HEK293T (cell line): ENCODE data around the gene MAZ.
A peak's percentile ranks its signal among the peaks of the same experiment; 100 is the strongest.
"Not testable (repeated sequence)": the region's sequence is repeated elsewhere in the genome, so short reads cannot be mapped to it uniquely, and the experiment has no call there.

Experiments
- CTCF ChIA-PET: fragments of 350-600 bp; formaldehyde crosslinking; extraction: SDS; loops from one replicate; lab custom pipeline; 2021; ENCODE audit warnings: antibody characterized with exemption, inconsistent platforms; lab: Yijun Ruan, JAX
- POLR2A ChIA-PET: fragments of 350-600 bp; formaldehyde crosslinking; extraction: SDS; loops from one replicate; lab custom pipeline; 2020; ENCODE audit warnings: antibody characterized with exemption, inconsistent platforms; lab: Yijun Ruan, JAX
- DNase-seq: peaks from one replicate; pipeline ENCODE4 v3.0.0; 2012; ENCODE audit warnings: mixed read lengths; ENCODE audit errors: extremely low spot score
- ARNT ChIP-seq: fragments of 450-650 bp; IDR thresholded peaks from 2 replicates; pipeline ENCODE4 v1.6.1; 2017; ENCODE audit warnings: mild to moderate bottlenecking
- BHLHE40 ChIP-seq: fragments of 450-650 bp; IDR thresholded peaks from 2 replicates; pipeline ENCODE4 v1.6.1; 2016; ENCODE audit warnings: mild to moderate bottlenecking, moderate library complexity, borderline replicate concordance
- CTBP1 ChIP-seq: fragments of 450-650 bp; IDR thresholded peaks from 2 replicates; pipeline ENCODE4 v1.6.1; 2016; ENCODE audit warnings: borderline replicate concordance
- ELF4 ChIP-seq: fragments of 450-650 bp; IDR thresholded peaks from 2 replicates; pipeline ENCODE4 v1.6.1; 2017; ENCODE audit warnings: antibody characterized with exemption
- FOXA1 ChIP-seq: fragments of 450-650 bp; IDR thresholded peaks from 2 replicates; pipeline ENCODE4 v1.6.1; 2016; ENCODE audit warnings: mild to moderate bottlenecking
- FOXK2 ChIP-seq: fragments of 450-650 bp; IDR thresholded peaks from 2 replicates; pipeline ENCODE4 v1.6.1; 2016; ENCODE audit warnings: mild to moderate bottlenecking
- FOXM1 ChIP-seq: fragments of 450-650 bp; IDR thresholded peaks from 2 replicates; pipeline ENCODE4 v1.6.1; 2017; ENCODE audit warnings: mild to moderate bottlenecking, borderline replicate concordance
- HDGF ChIP-seq: fragments of 450-650 bp; IDR thresholded peaks from 2 replicates; pipeline ENCODE4 v1.6.1; 2017; ENCODE audit warnings: antibody characterized with exemption, borderline replicate concordance
- L3MBTL2 ChIP-seq: fragments of 450-650 bp; conservative IDR thresholded peaks from 2 replicates; pipeline ENCODE4 v1.6.1; 2016; ENCODE audit warnings: mild to moderate bottlenecking
- LEF1 ChIP-seq: fragments of 450-650 bp; IDR thresholded peaks from 2 replicates; pipeline ENCODE4 v1.6.1; 2017; ENCODE audit warnings: mild to moderate bottlenecking, borderline replicate concordance
- NFRKB ChIP-seq: fragments of 450-650 bp; IDR thresholded peaks from 2 replicates; pipeline ENCODE4 v1.6.1; 2016; ENCODE audit warnings: mild to moderate bottlenecking, moderate library complexity
- SP1 ChIP-seq: fragments of 450-650 bp; IDR thresholded peaks from 2 replicates; pipeline ENCODE4 v1.6.1; 2017
- SUZ12 ChIP-seq: fragments of 450-650 bp; IDR thresholded peaks from 2 replicates; pipeline ENCODE4 v1.6.1; 2016; ENCODE audit warnings: mild to moderate bottlenecking
- TARDBP ChIP-seq: fragments of 450-650 bp; IDR thresholded peaks from 2 replicates; pipeline ENCODE4 v1.6.1; 2016
- ZNF384 ChIP-seq: fragments of 450-650 bp; IDR thresholded peaks from 2 replicates; pipeline ENCODE4 v1.6.1; 2016
- TF ChIP-seq, protein P1 (sequence below): fragments of 450-650 bp; IDR thresholded peaks from 2 replicates; pipeline ENCODE4 v1.6.1; 2016

MAZ gene

DNA sequence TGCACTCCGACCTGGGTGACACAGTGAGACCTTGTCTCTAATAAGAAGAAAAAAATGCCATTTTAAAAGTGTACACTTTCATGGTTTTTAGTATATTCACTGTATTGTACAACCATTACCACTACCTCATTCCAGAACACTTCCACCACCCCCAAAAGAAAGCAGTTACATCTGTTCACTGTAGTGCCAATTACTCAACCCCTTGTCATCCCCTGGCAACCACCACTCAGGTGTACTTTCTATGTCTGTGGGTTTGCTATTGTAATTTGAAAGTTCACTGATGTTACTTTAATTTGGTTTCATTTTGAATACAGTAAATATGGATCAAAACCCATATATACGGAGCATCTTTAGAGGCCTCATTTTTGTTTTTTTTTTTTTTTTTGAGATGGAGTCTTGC lies 22.2 kb upstream of the MAZ start:
- TF ChIP-seq NFRKB (no peak), HDGF (no peak), CTBP1 (no peak), BHLHE40 (no peak), SUZ12 (no peak)
- DNase-seq: no peak
- ChIA-PET POLR2A (no interaction called here), CTCF (interaction anchor here (0.6 to 1.2 kb wide), 2 partner anchors 55 to 174 kb away, joined by 3 to 4 read pairs; no protein-coding TSS in a partner anchor)

GRCh38 chr16:29784901-29785500 lies 21.3 kb upstream of the MAZ start:
- TF ChIP-seq ELF4 (no peak), LEF1 (no peak), SUZ12 (no peak)
- CTCF ChIA-PET: interaction anchor here (0.8 to 1.0 kb wide), 2 partner anchors 44 to 64 kb away, joined by 3 to 4 read pairs; no protein-coding TSS in a partner anchor
- POLR2A ChIA-PET: no interaction called here
- DNase-seq: no peak

DNA sequence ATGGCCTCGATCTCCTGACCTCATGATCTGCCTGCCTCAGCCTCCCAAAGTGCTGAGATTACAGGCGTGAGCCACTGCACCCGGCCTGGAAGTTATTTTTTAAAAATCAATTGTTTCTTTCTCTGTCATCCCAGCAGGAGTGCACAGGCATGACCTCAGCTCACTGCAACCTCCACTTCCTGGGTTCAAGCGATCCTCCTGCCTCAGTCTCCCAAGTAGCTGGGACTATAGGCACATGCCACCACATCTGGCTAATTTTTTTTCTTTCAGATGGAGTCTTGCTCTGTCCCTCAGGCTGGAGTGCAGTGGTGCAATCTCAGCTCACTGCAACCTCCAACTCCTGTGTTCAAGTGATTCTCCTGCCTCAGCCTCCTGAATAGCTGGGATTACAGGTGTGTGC lies 19.2 kb upstream of the MAZ start:
- CTCF ChIA-PET, POLR2A ChIA-PET, DNase-seq: not testable (repeated sequence)

DNA sequence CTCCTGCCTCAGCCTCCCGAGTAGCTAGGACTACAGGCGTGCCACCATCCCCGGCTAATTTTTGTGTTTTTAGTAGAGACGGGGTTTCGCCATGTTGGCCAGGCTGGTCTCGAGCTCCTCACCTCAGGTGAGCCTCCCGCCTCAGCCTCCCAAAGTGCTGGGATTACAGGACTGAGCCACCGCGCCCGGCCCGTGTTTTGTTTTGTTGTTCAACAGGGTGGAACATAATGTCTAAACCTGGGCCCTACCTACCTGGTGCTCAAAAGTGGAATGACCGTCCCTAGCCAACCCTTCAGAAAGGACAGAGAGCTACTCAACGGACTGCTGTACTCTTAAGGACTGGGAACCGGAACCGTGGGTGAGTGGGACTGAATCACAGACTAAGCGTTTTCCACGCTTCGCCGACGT lies 16.6 kb upstream of the MAZ start:
- CTCF ChIA-PET: interaction anchor here (0.7 to 1.7 kb wide), 9 partner anchors 12 to 242 kb away, joined by 3 to 6 read pairs (median 3); partner anchors contain the start of gene PAGR1
- TF ChIP-seq, protein P1, sequence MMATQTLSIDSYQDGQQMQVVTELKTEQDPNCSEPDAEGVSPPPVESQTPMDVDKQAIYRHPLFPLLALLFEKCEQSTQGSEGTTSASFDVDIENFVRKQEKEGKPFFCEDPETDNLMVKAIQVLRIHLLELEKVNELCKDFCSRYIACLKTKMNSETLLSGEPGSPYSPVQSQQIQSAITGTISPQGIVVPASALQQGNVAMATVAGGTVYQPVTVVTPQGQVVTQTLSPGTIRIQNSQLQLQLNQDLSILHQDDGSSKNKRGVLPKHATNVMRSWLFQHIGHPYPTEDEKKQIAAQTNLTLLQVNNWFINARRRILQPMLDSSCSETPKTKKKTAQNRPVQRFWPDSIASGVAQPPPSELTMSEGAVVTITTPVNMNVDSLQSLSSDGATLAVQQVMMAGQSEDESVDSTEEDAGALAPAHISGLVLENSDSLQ: no peak
- TF ChIP-seq CTBP1: no peak
- TF ChIP-seq LEF1: no peak
- TF ChIP-seq FOXM1: no peak
- TF ChIP-seq TARDBP: no peak
- no peak for TF ChIP-seq HDGF
- no peak for DNase-seq
- POLR2A ChIA-PET: interaction anchor here (0.7 to 6.8 kb wide), 29 partner anchors 10 to 229 kb away, joined by 3 to 92 read pairs (median 4); partner anchors contain the start of genes MAZ, MVP, PAGR1 and PRRT2

DNA sequence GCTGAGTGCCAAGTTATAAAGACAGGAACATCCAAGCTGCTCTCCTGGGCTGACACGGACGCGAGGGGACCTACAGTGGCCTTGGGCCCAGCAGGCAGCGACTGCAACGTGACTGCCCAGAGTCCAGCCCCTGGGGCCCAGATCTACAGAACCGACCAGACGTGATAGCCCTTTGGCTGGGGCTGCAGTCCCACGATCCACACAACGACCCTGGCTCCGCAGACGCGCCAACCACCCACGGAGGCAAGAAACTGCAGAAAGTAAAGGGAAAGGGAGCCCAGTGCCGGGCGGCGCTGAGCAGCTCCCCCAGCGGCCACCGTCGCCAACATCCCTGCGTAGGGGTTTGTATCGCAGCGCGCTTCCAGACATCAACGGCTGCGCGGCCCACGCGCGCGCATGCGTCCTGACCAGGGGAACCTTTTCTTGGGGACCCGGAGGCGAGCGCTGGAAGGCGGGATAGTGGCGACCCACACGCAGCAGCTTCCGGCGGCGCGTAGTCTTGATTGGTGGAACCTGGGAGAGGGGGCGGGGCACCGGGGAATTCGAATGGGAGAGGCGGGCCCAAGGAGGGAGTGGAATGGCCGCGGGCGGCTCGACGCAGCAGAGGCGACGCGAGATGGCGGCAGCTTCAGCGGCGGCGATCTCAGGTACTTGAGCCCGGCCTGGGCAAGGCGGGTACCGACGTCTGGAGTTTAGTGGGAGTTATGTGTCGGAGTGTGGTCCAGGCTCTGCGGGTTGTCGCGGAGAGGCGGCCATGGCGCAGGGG lies 16.0 kb upstream of the MAZ start, which contains the start of gene KIF22:
TSS of gene KIF22 (plus strand) at position 569 of the 766 bp plus-strand sequence. CDS start at position 578, 9 bp downstream.
- TF ChIP-seq FOXK2 (no peak), NFRKB (peak; percentile 21; the same call in 1 of the 2 replicates), ELF4 (peak; percentile 26; the same call in 1 of the 2 replicates), ZNF384 (no peak), CTBP1 (peak; percentile 69), L3MBTL2 (peak; percentile 50), TARDBP (peak; percentile 78)
- ChIA-PET CTCF (interaction anchor here (0.6 to 1.7 kb wide), 12 partner anchors 11 to 241 kb away, joined by 3 to 6 read pairs (median 3); partner anchors contain the start of gene PAGR1), POLR2A (interaction anchor here (0.7 to 6.8 kb wide), 29 partner anchors 11 to 229 kb away, joined by 3 to 92 read pairs (median 4); partner anchors contain the start of genes MAZ, MVP, PAGR1 and PRRT2)
- peak; percentile 99 for DNase-seq

DNA sequence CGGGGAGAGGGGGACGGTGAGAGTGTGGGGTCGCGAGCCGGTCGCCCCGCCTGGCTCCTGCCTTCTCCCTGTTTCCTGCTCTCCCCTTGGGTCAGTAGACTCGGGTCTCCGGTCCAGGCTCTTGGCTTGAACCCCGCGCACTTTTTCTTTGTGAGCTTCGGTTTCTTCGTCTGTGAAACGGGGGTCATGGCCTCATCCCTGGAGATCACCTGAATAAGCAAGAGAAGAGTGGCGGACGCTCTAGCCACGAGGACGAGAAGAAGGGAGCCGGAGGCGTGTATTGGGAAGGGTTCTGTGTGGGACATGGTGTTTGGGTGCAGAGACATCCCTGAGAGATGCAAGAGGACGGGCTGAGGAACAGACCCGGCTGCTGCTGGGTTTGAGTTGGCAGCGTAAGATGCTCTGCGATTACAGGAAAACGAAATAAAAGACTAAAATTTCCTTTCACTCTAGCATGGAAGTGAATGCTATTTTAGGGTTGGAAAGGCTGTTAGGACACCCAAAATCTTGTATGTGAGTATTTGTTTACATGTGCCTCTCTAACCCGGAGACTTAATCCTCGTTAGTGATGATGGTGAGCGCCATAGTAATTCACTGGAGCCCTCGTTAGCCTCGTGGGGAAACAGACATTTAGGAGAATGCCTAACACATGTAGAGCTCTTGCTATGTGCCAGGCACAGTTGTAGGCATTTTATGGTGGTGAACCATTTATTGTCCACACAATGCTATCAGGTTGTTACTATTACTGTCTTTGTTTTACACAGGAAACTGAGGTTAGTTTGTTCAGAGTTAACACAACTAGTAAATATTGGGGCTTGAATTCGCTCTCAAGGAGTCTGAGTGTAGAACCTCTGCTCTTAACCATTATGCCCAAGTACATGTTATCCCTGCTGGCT lies 15.1 kb upstream of the MAZ start:
- DNase-seq: no peak
- TF ChIP-seq L3MBTL2: peak; percentile 22; the same call in 1 of the 2 replicates
- TF ChIP-seq SUZ12: no peak
- no peak for TF ChIP-seq ARNT
- ChIA-PET POLR2A (interaction anchor here (0.5 to 6.8 kb wide), 20 partner anchors 11 to 228 kb away, joined by 3 to 92 read pairs (median 6); partner anchors contain the start of genes MAZ, MVP, PAGR1 and PRRT2), CTCF (interaction anchor here (0.6 to 1.2 kb wide), 6 partner anchors 10 to 115 kb away, joined by 3 to 4 read pairs (median 3); no protein-coding TSS in a partner anchor)

GRCh38 chr16:29791845-29792807 lies 14.2 kb upstream of the MAZ start:
- TF ChIP-seq TARDBP (no peak), HDGF (no peak), FOXM1 (no peak), LEF1 (no peak), FOXK2 (no peak), ELF4 (no peak), SUZ12 (no peak), ZNF384 (no peak), SP1 (no peak), FOXA1 (no peak), NFRKB (no peak), BHLHE40 (no peak), L3MBTL2 (no peak), CTBP1 (no peak), ARNT (no peak)
- TF ChIP-seq, protein P1: no peak
- ChIA-PET POLR2A (interaction anchor here (6.8 kb wide), 1 partner anchor 10 kb away, joined by 92 read pairs; no protein-coding TSS in a partner anchor), CTCF (no interaction called here)
- DNase-seq: no peak

- POLR2A ChIA-PET: interaction anchor here (6.8 kb wide), 1 partner anchor 9 kb away, joined by 92 read pairs; no protein-coding TSS in a partner anchor
- CTCF ChIA-PET, DNase-seq: not testable (repeated sequence)
Measured at GRCh38 chr16:29793153-29793552, 13.2 kb upstream of the MAZ start.
